ENCODE data around the gene RASAL1. TPM values are rescaled to one million over a fixed set of nuclear protein-coding genes. Genes with fewer than 3 reads are reported as not detected.
A peak's percentile ranks its signal among the peaks of the same experiment; 100 is the strongest.

RASAL1 gene
- total RNA-seq, 1 experiment from 2014 or later: 16.0 TPM

GRCh38 chr12:113159937-113160336 lies 24.4 kb upstream of the RASAL1 start:
- peaks cover 0 to 10% of the 10 kb centered on the region in 2 experiments; a peak in 2 of 4 replicates for H3K4me1 ChIP-seq (ENCODE audit: control insufficient read depth in 1 of 2, insufficient read depth in 2 of 2, low read length in 2 of 2)
- RAD21 ChIA-PET (ENCODE audit: low non-redundant PET in 1 of 2, low total read pairs in 2 of 2, uncharacterized antibody in 2 of 2, unreplicated experiment in 2 of 2): no interaction called here
- no TSS peak for BruUV-seq (replicated peaks)
- no peaks in the 10 kb centered on the region for H3K79me2 ChIP-seq (ENCODE audit: insufficient read depth, low read length)
- POLR2A ChIA-PET: no interaction called here
- no peak overlapping the region for H3K4me2 ChIP-seq (ENCODE audit: low read length)
- H3K36me3 ChIP-seq (ENCODE audit: control insufficient read depth in 1 of 2, insufficient read depth in 2 of 2, low read length in 2 of 2): peaks cover 20 to 37% of the 10 kb centered on the region in 2 experiments; a peak in 3 of 4 replicates
- no peaks in the 10 kb centered on the region for H3K9me3 ChIP-seq (ENCODE audit: control insufficient read depth in 1 of 2, insufficient read depth in 1 of 2, low read depth in 1 of 2, low read length in 2 of 2)
- no peak for ATAC-seq
- no peak overlapping the region for H2AFZ ChIP-seq (ENCODE audit: low read depth, low read length, poor library complexity, severe bottlenecking)
- H3K9ac ChIP-seq (ENCODE audit: low read length): no peak overlapping the region
- peaks cover 4% of the 10 kb centered on the region; the same call in 1 of the 2 replicates for H4K20me1 ChIP-seq (ENCODE audit: insufficient read depth)
- no peaks in the 10 kb centered on the region for H3K9me2 ChIP-seq (ENCODE audit: insufficient read depth)
- TF ChIP-seq SP1 (IDR thresholded peaks at IDR 0.05; ENCODE audit: low read depth) (no peak), CBX3 (IDR thresholded peaks at IDR 0.05; ENCODE audit: low read depth) (no peak), ZNF274 (IDR thresholded peaks at IDR 0.05; ENCODE audit: low read depth, low read length) (no peak), ELF1 (IDR thresholded peaks at IDR 0.05; ENCODE audit: borderline replicate concordance, low read depth) (no peak), FOSL1 (IDR thresholded peaks at IDR 0.05; ENCODE audit: low read depth) (no peak), SRF (IDR thresholded peaks at IDR 0.05; ENCODE audit: low read depth) (no peak), ATF3 (IDR thresholded peaks at IDR 0.05) (no peak), EZH2phosphoT487 (IDR thresholded peaks at IDR 0.05; ENCODE audit: borderline replicate concordance) (no peak), POLR2AphosphoS5 (IDR thresholded peaks at IDR 0.05; ENCODE audit: low read depth, low read length) (no peak), CEBPB (IDR thresholded peaks at IDR 0.05; ENCODE audit: low read depth) (no peak), YY1 (IDR thresholded peaks at IDR 0.05; ENCODE audit: extremely low read depth, insufficient replicate concordance, low read depth, low read length) (no peak), REST (IDR thresholded peaks at IDR 0.05; ENCODE audit: low read depth) (no peak), JUND (IDR thresholded peaks at IDR 0.05) (no peak), ZBTB33 (IDR thresholded peaks at IDR 0.05; ENCODE audit: extremely low read depth, insufficient replicate concordance, low read length) (no peak), ZFX (IDR thresholded peaks at IDR 0.05) (no peak), SIN3A (IDR thresholded peaks at IDR 0.05; ENCODE audit: low read depth) (no peak), POLR2A (IDR thresholded peaks at IDR 0.05; ENCODE audit: borderline replicate concordance, extremely low read depth, insufficient read depth, insufficient read length) (no peak)
- TF ChIP-seq, protein P1, sequence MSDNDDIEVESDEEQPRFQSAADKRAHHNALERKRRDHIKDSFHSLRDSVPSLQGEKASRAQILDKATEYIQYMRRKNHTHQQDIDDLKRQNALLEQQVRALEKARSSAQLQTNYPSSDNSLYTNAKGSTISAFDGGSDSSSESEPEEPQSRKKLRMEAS (IDR thresholded peaks at IDR 0.05): no peak
- intact Hi-C loops (cut with micrococcal nuclease): no loop called here
- peak overlapping the region; percentile 22; the same call in 1 of the 2 replicates for H3K27ac ChIP-seq (ENCODE audit: low read depth, low read length)
- CTCF ChIA-PET: no interaction called here
- no peaks in the 10 kb centered on the region for H3K27me3 ChIP-seq (ENCODE audit: insufficient read depth, low read length)
- DNase-seq (ENCODE audit: low read depth, low spot score): no peak
- H3K4me3 ChIP-seq (replicated peaks in 1 of 2; ENCODE audit: low read depth in 1 of 2, low read length in 2 of 2): no peak overlapping the region
